Cardiac atrium fibroblast (primary cell): ENCODE measurements around the gene ZBTB32. TPM values are rescaled to one million over a fixed set of nuclear protein-coding genes. Genes with fewer than 3 reads are reported as not detected.

Experiments
- total RNA-seq: library from RNA; depleted of rRNA; stranded (reverse); fragments of >200 nt; gene quantifications from 2 replicates; pipeline ENCODE4 v1.2.3, GENCODE V29; 2015

The ZBTB32 gene
- not detected in 2 replicates for total RNA-seq

DNA sequence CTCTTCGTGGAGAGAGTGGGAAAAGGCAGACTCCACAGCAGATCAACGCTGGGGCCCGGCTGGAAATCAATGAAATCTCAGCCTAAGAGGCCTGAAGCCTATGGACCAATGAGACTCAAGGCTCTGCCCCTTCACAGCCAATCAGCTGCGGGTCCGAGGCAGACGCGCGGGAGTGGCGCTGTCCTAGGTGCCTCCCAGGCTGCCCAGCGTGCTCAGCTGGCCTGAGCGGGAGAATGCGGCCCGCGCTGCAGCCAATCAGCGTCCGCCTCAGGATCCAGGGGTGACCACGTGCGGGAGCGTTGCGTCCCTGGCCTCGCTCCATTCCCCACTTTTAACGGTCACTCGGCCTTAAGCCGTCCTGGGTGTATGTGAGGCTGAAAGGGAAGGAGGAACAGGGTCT is at the start of gene ZBTB32:
ZBTB32 (plus strand) TSS at position 341 of the 400 bp plus-strand sequence. CDS start 10,069 bp downstream, outside the sequence.

DNA sequence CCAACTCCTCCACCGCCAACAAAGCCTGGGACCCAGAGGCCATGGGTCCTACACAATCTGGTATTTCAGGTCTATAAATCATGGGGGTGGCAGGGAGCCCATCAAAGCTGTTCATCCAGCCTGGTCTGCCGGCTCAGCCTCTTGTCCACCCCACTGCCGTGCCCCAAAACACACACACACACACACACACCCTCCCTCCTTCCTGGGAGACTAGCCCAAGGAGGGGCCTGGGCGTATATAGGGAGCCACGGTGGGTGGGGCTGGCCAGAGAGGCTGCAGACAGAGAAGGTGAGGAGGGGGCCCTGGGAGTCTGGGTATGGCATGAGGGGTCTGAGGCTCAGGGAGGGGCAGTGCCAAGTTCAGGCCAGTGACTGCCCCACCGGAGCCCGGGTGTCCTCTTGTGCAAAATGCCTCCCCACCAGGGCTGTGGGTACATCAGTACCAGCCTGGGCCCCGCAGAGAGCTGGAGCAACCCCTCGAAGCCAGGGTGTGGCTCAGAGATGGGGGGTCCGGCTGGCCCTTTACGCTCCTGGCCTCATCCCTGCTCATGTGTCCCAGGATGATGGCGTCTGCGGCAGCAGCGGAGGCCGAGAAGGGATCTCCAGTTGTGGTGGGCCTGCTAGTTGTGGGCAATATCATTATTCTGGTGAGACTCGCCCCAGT is 38.0 kb upstream of the ZBTB32 start, which contains the start of gene UPK1A:
UPK1A (plus strand) TSS at position 267 of the 663 bp plus-strand sequence; CDS start at position 563, 296 bp downstream.

GRCh38 chr19:35717665-35718344 is 13.4 kb downstream of the ZBTB32 start, which contains the start of gene KMT2B:
Gene KMT2B, plus strand, starts transcription at chr19:35718003. Its CDS starts 16 bp downstream, at chr19:35718019.

GRCh38 chr19:35742121-35742724 is 37.9 kb downstream of the ZBTB32 start, which contains the start of gene IGFLR1:
Gene IGFLR1, minus strand, starts transcription at chr19:35742452. Its CDS starts 1,272 bp downstream, at chr19:35741180.

DNA sequence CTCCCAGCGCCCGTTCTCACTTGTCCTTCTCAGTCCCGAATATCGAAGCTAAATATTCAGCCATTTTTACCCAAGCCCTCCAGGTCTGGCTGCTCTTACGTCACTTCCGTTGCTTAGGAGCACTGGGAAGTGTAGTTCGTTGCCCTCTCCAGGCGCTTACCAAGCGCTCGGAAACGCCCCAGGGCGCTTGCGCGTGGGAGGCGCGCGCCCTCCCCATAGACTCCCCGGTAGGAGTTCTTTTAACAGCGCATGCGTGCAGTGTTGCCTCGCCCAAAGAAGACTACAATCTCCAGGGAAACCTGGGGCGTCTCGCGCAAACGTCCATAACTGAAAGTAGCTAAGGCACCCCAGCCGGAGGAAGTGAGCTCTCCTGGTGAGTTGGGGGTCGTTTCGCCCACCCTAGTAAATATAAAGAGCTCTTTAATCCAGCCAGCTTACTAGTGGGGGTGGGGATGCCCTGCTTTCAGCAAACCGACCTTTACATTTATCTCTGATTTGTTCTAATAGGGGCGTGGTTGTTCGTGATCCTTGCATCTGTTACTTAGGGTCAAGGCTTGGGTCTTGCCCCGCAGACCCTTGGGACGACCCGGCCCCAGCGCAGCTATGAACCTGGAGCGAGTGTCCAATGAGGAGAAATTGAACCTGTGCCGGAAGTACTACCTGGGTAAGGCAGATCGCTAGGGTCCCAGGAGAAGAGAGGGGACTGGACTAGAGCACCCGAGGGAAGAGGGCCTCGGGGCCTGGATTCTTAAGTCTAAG is 41.1 kb downstream of the ZBTB32 start, which contains the start of the genes PSENEN and U2AF1L4:
PSENEN (plus strand) TSS at position 324 of the 759 bp plus-strand sequence; CDS start at position 604, 280 bp downstream.
U2AF1L4 (minus strand) TSS at position 91 of the 759 bp plus-strand sequence; CDS start at position 64, 27 bp downstream.

DNA sequence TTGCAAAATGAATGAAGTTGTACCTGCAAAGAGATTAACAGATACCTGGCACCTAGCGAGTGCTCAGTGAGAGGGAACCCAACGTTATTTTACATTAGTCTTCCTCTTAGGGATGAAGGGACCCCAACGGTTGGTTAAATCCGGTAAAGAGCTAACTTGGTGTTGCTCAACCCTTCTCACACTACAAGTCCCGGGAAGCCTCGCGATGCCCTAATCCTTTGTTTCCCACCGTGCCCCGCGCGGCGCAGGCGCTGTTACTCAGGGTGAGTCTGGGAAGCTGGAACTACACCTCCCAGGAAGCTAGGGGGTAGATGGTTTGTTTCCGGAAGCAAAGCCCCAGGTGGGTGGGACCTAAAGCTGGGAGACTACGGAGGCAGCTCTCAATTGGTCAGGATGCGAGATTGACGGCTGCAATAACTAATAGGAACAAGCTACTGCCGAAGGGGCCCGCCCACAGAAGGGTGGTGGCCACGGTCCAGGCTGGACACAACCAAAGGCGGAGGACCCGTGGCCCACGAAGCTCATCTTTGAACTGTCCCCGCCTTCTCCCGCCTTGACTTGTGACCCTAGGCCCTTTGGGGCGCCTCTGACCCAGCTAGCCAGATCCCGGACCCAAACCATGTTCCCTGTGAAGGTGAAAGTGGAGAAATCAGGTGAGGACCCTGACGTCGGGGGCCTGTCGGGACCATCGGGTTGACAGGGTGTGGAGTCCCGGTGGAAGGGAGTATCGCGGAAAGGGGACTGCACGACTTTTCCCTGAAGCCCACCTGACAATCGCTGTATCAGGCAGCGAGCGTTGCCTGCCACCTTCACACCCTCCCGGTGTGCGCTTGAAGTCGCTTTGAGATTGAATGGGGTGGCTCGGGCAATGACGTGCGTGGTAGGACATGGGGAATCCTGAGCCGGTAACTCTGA is 44.0 kb downstream of the ZBTB32 start, which contains the start of gene LIN37:
LIN37 (plus strand) TSS at position 471 of the 915 bp plus-strand sequence; CDS start at position 620, 149 bp downstream.

DNA sequence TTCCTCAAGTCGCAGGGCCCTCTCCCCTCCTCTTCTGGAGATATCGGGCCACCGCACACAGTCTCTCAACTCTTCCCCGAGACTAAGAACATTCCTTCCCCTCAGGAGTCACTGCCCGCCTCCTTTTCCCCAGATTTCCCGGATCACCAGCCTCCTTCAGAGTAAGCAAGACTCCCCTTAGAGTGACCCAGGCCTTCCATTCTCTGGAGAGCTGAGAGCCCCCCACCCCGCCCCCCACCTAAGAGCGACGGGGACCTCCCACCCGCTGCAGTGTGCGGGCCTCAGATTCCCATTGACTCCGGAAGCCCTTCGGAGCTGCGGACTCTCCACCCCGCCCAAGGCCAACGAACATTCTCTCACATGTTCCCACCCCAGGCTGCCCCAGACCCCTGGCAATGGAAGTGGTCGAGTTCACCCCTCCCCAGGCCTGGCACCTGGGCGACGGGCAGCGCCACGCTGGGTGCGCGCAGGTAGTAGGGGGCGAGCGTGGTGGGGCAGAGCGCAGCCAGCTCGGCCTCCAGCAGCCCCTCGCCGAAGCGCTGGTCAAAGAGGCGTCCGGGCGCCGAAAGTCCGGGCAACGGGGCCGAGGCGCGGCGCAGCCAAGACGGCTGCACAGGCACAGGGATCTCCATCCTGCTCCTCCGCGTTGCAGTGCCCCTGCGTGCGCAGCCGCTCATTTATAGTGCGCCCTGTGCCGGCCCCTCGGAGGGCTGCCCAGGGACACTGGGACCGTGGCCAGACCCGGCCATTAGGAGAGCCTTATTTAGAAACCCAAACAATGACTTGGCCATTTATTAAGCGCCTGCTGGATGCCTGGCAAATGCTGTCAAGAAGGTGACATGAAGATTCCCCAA is 52.2 kb downstream of the ZBTB32 start, which contains the start of gene HSPB6:
HSPB6 (minus strand) TSS at position 653 of the 854 bp plus-strand sequence; CDS start at position 632, 21 bp downstream.

GRCh38 chr19:35757749-35758608 is 53.6 kb downstream of the ZBTB32 start, which contains the start of gene PROSER3:
Gene PROSER3, plus strand, starts transcription at chr19:35758176. Its CDS starts 40 bp downstream, at chr19:35758216.

Other genes starting within 250 kb of the ZBTB32 start
- not detected in 2 replicates for gene KRTDAP, start 214.1 kb upstream of the ZBTB32 start, total RNA-seq
- 2.0 and 4.2 TPM in 2 replicates for gene DMKN, start 190.9 kb upstream of the ZBTB32 start, total RNA-seq
- 0.18 and 0.32 TPM in 2 replicates for gene SBSN, start 176.2 kb upstream of the ZBTB32 start, total RNA-seq
- not detected in 2 replicates for gene GAPDHS, start 171.1 kb upstream of the ZBTB32 start, total RNA-seq
- 63.8 and 65.7 TPM in 2 replicates for gene TMEM147, start 158.9 kb upstream of the ZBTB32 start, total RNA-seq
- gene ATP4A, start 140.9 kb upstream of the ZBTB32 start, total RNA-seq: not detected in 2 replicates
- gene PMIS2, start 118.4 kb upstream of the ZBTB32 start, total RNA-seq: not detected in 2 replicates
- gene HAUS5, start 91.8 kb upstream of the ZBTB32 start, total RNA-seq: 3.4 and 4.0 TPM in 2 replicates
- 33.6 and 65.1 TPM in 2 replicates for gene RBM42, start 75.5 kb upstream of the ZBTB32 start, total RNA-seq
- 2.3 TPM in 1 of 2 replicates, not detected in the other for gene ETV2, start 62.8 kb upstream of the ZBTB32 start, total RNA-seq
- 513 and 712 TPM in 2 replicates for gene COX6B1, start 56.2 kb upstream of the ZBTB32 start, total RNA-seq
- gene UPK1A, start 38.0 kb upstream of the ZBTB32 start, total RNA-seq: not detected in 2 replicates
- gene KMT2B, start 13.4 kb downstream of the ZBTB32 start, total RNA-seq: 7.6 and 11.5 TPM in 2 replicates
- gene IGFLR1, start 37.9 kb downstream of the ZBTB32 start, total RNA-seq: 2.4 and 2.9 TPM in 2 replicates
- 14.3 and 17.8 TPM in 2 replicates for gene U2AF1L4, start 40.9 kb downstream of the ZBTB32 start, total RNA-seq
- 30.3 and 37.6 TPM in 2 replicates for gene PSENEN, start 41.1 kb downstream of the ZBTB32 start, total RNA-seq
- 14.3 and 15.7 TPM in 2 replicates for gene LIN37, start 44.0 kb downstream of the ZBTB32 start, total RNA-seq
- gene HSPB6, start 52.5 kb downstream of the ZBTB32 start, total RNA-seq: 11.5 and 35.0 TPM in 2 replicates
- 1.8 and 5.0 TPM in 2 replicates for gene PROSER3, start 53.6 kb downstream of the ZBTB32 start, total RNA-seq
- 0.49 and 2.3 TPM in 2 replicates for gene ARHGAP33, start 71.0 kb downstream of the ZBTB32 start, total RNA-seq
- gene PRODH2, start 108.3 kb downstream of the ZBTB32 start, total RNA-seq: not detected in 2 replicates
- not detected in 2 replicates for gene NPHS1, start 147.9 kb downstream of the ZBTB32 start, total RNA-seq
- 0.81 TPM in 1 of 2 replicates, not detected in the other for gene KIRREL2, start 152.4 kb downstream of the ZBTB32 start, total RNA-seq
- 20.4 and 38.2 TPM in 2 replicates for gene APLP1, start 164.0 kb downstream of the ZBTB32 start, total RNA-seq
- 2.2 and 2.4 TPM in 2 replicates for gene NFKBID, start 196.0 kb downstream of the ZBTB32 start, total RNA-seq
- gene HCST, start 198.0 kb downstream of the ZBTB32 start, total RNA-seq: not detected in 2 replicates
- gene TYROBP, start 203.7 kb downstream of the ZBTB32 start, total RNA-seq: not detected in 2 replicates
- 5.0 and 12.1 TPM in 2 replicates for gene LRFN3, start 231.8 kb downstream of the ZBTB32 start, total RNA-seq